Measurements from ENCODE around the gene C9orf50.

GRCh38 chr9:129562514-129562913 is 58.4 kb downstream of the C9orf50 start:
- TF ChIP-seq CTCF (IDR thresholded peaks at IDR 0.05) (no peak), POLR2AphosphoS5 (IDR thresholded peaks at IDR 0.05) (no peak), POLR2A (IDR thresholded peaks at IDR 0.05) (no peak)

All from breast epithelium (tissue), 3 donors.